Body of pancreas (tissue), 4 donors: ENCODE data around the gene LSP1. TPM values are rescaled to one million over a fixed set of nuclear protein-coding genes. Genes with fewer than 3 reads are reported as not detected.
A peak's percentile ranks its signal among the peaks of the same experiment; 100 is the strongest.

Experiments
- ATAC-seq: fragments of 150-250 bp; one replicate; pipeline ENCODE4 v1.9.1; 2016
- DNase-seq, 4 donors: peaks; one replicate each; pipeline ENCODE4 v3.0.0-alpha.2; 2019
- H3K27ac ChIP-seq, 4 donors: fragments of 200-600 bp; sonication (generic); 1 replicate in 3 of 4; 2 replicates in 1 of 4; pipeline versions ENCODE4 v1.5.1 to v1.6.1; 2016 to 2019; ENCODE audit warnings: mild to moderate bottlenecking in 1 of 4, mixed read lengths in 1 of 4, moderate library complexity in 1 of 4
- H3K27me3 ChIP-seq, 2 donors: fragments of 200-600 bp; sonication (generic); one replicate each; pipeline ENCODE4 v1.6.0; 2016; ENCODE audit warnings: mild to moderate bottlenecking in 1 of 2
- H3K36me3 ChIP-seq, 2 donors: fragments of 200-600 bp; sonication (generic); replicated peaks in 1 of 2; 2 replicates each; pipeline ENCODE4 v1.5.1; 2016; ENCODE audit warnings: low read depth in 2 of 2; ENCODE audit not compliant: insufficient read depth in 1 of 2
- H3K4me1 ChIP-seq: fragments of 200-600 bp; sonication (generic); one replicate; pipeline ENCODE4 v1.6.0; 2016
- H3K4me3 ChIP-seq, 2 donors: fragments of 200-600 bp; sonication (generic); 1 replicate in 1 of 2; 2 replicates in 1 of 2; pipeline ENCODE4 v1.5.1; 2016 to 2019
- H3K9me3 ChIP-seq, 3 donors: fragments of 200-600 bp; sonication (generic); 1 replicate in 2 of 3; 2 replicates in 1 of 3; pipeline ENCODE4 v1.5.1; 2016
- CTCF ChIP-seq, 7 experiments: fragments of 450-650 bp in 4 of 7; fragments of 200-600 bp in 3 of 7; sonication (generic) in 3 of 7; IDR thresholded peaks; one replicate each; pipeline ENCODE4 v1.5.1; 2016 to 2019; ENCODE audit warnings: antibody characterized with exemption in 7 of 7
- POLR2A ChIP-seq, 3 donors: fragments of 450-650 bp; IDR thresholded peaks; one replicate each; pipeline ENCODE4 v1.6.1; 2016; ENCODE audit warnings: antibody characterized with exemption in 3 of 3, mild to moderate bottlenecking in 2 of 3
- WGBS, 2 donors: methylation state at CpG; one replicate each; pipeline ENCODE4 v1.1.5; 2017; 5-methylcytosine and 5-hydroxymethylcytosine counted together
- intact Hi-C: fragments of 100-400 bp; cut with DNase I; formaldehyde crosslinking; loops from one replicate; pipeline ENCODE4 v1.15.1; 2023
- total RNA-seq, 2 donors: library from RNA; depleted of rRNA; stranded (reverse); fragments of >200 nt; gene quantifications; one replicate each; pipeline ENCODE4 v1.1.0, GENCODE V29; 2016

LSP1 gene
- total RNA-seq, 2 donors from 2014 or later = 9.9 to 11.5 TPM

- H3K27ac ChIP-seq = no peak overlapping the region
- intact Hi-C loops = loop anchor here (5.0 kb wide), 1 partner anchor 40 kb away; no protein-coding TSS in a partner anchor
- peaks cover 6% of the 10 kb centered on the region for H3K4me1 ChIP-seq
- DNase-seq (peak; percentile 15 to 65 (median 40)), ATAC-seq (no peak)
- H3K4me3 ChIP-seq = no peak overlapping the region
- no peaks in the 10 kb centered on the region for H3K27me3 ChIP-seq
- 70 to 100% methylated on average over 3 to 11 of the region's 11 CpGs for WGBS, 2 donors
- H3K9me3 ChIP-seq = no peaks in the 10 kb centered on the region
- TF ChIP-seq CTCF (IDR thresholded peaks at IDR 0.05) = no peak
- no peaks in the 10 kb centered on the region for H3K36me3 ChIP-seq
Measured at GRCh38 chr11:1887451-1888346, 34.8 kb downstream of the LSP1 start.

- H3K36me3 ChIP-seq = no peaks in the 10 kb centered on the region
- 63 to 77% methylated on average over 4 to 9 of the region's 9 CpGs for WGBS, 2 donors
- TF ChIP-seq POLR2A (IDR thresholded peaks at IDR 0.05) (no peak), CTCF (IDR thresholded peaks at IDR 0.05) (no peak)
- H3K4me1 ChIP-seq = peaks cover 5% of the 10 kb centered on the region
- DNase-seq (peak in 1 of 4 donors; percentile 12), ATAC-seq (no peak)
- no peaks in the 10 kb centered on the region for H3K9me3 ChIP-seq
- H3K27me3 ChIP-seq = no peaks in the 10 kb centered on the region
- no peak overlapping the region for H3K4me3 ChIP-seq
- H3K27ac ChIP-seq = no peak overlapping the region
- intact Hi-C loops = loop anchor here (5.0 kb wide), 1 partner anchor 39 kb away; no protein-coding TSS in a partner anchor
Measured at GRCh38 chr11:1888347-1888753, 35.5 kb downstream of the LSP1 start.

- intact Hi-C loops = loop anchor here (5.0 kb wide), 1 partner anchor 38 kb away; no protein-coding TSS in a partner anchor
- no peak for ATAC-seq
- H3K4me3 ChIP-seq = no peak overlapping the region
- H3K9me3 ChIP-seq = no peaks in the 10 kb centered on the region
- TF ChIP-seq POLR2A (IDR thresholded peaks at IDR 0.05) (no peak), CTCF (IDR thresholded peaks at IDR 0.05) (no peak)
- no peak overlapping the region for H3K27ac ChIP-seq
- no peak for DNase-seq
- no peaks in the 10 kb centered on the region for H3K27me3 ChIP-seq
- peaks cover 5% of the 10 kb centered on the region for H3K4me1 ChIP-seq
- H3K36me3 ChIP-seq = no peaks in the 10 kb centered on the region
- 85% methylated on average over 6 of the region's 6 CpGs for WGBS, 2 donors
Measured at GRCh38 chr11:1888811-1889210, 35.9 kb downstream of the LSP1 start.

- DNase-seq = peak in 2 of 4 donors; percentile 19 to 31
- no peaks in the 10 kb centered on the region for H3K9me3 ChIP-seq
- H3K4me1 ChIP-seq = peaks cover 5% of the 10 kb centered on the region
- H3K4me3 ChIP-seq = no peak overlapping the region
- H3K36me3 ChIP-seq = no peaks in the 10 kb centered on the region
- ATAC-seq = no peak
- no peak overlapping the region for H3K27ac ChIP-seq
- TF ChIP-seq CTCF (IDR thresholded peaks at IDR 0.05) (no peak), POLR2A (IDR thresholded peaks at IDR 0.05) (no peak)
- no peaks in the 10 kb centered on the region for H3K27me3 ChIP-seq
- intact Hi-C loops = loop anchor here (5.0 kb wide), 1 partner anchor 38 kb away; no protein-coding TSS in a partner anchor
- 58 to 91% methylated on average over 7 to 30 of the region's 34 CpGs for WGBS, 2 donors
Measured at GRCh38 chr11:1889224-1889930, 36.5 kb downstream of the LSP1 start.
